ENCODE data around the gene UNC45A.

DNA sequence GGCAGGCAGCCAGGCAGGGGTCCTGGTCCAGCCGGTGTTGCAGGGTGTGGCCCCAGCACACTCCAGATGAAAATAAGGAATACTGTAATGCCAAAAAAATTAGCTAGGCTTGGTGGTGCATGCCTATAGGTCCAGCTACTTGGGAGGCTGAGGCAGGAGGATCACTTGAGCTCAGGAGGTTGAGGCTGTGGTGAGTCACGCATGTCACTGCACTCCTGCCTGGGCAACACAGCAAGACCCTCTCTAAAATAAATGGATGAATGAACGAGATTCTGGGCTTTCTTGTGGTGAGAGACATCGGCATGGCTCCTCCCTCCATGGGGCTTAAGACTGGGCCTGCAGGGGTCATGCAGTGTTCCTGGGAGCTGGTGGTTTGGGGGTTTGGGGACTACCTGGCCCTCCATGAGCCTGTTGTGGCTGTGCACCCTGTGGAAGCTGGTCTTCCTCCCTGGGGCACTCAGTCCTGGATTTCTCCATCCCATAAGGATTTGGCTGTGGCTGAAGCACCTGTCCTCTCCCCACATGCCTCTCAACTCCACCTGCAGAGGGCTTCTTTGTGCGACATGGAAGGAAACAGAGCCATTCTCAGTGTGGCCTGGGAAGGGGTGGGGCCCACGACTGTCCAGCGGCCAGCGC is 12.0 kb downstream of the UNC45A start:
- no peak for TF ChIP-seq EZH2 (IDR thresholded peaks at IDR 0.05; ENCODE audit: insufficient read depth, poor library complexity, severe bottlenecking)
- no peak for TF ChIP-seq EZH2phosphoT487 (IDR thresholded peaks at IDR 0.05; ENCODE audit: insufficient read depth, low read depth)
